Loucy (cell line): ENCODE data around the gene TBL1XR1.

Source experiments
- EZH2phosphoT487 ChIP-seq: fragments of 200-600 bp; IDR thresholded peaks from 2 replicates; pipeline ENCODE4 v1.6.1; 2018; ENCODE audit warnings: antibody characterized with exemption, mild to moderate bottlenecking, moderate library complexity, borderline replicate concordance
- TF ChIP-seq, protein P1 (sequence below): fragments of 200-600 bp; sonication (generic); conservative IDR thresholded peaks from 2 replicates; pipeline ENCODE4 v1.5.1; 2014; ENCODE audit warnings: mild to moderate bottlenecking, antibody characterized with exemption, low read length

GRCh38 chr3:177212756-177213155 is 15.5 kb upstream of the TBL1XR1 start:
- TF ChIP-seq, protein P1, sequence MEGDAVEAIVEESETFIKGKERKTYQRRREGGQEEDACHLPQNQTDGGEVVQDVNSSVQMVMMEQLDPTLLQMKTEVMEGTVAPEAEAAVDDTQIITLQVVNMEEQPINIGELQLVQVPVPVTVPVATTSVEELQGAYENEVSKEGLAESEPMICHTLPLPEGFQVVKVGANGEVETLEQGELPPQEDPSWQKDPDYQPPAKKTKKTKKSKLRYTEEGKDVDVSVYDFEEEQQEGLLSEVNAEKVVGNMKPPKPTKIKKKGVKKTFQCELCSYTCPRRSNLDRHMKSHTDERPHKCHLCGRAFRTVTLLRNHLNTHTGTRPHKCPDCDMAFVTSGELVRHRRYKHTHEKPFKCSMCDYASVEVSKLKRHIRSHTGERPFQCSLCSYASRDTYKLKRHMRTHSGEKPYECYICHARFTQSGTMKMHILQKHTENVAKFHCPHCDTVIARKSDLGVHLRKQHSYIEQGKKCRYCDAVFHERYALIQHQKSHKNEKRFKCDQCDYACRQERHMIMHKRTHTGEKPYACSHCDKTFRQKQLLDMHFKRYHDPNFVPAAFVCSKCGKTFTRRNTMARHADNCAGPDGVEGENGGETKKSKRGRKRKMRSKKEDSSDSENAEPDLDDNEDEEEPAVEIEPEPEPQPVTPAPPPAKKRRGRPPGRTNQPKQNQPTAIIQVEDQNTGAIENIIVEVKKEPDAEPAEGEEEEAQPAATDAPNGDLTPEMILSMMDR = no peak
- TF ChIP-seq EZH2phosphoT487 = no peak
